BLaER1 treated with 17β-estradiol and CSF1 and Interleukin-3, amounts not matched to agents 10 nM and 100 nM (cell line): Measurements from ENCODE around the gene CLSTN1.

Experiments used
- H3K27ac ChIP-seq, 11 experiments: shearing (Covaris generic); formaldehyde crosslinking; 2 replicates each; pipeline ENCODE4 v1.8.1; 2022
- H3K27me3 ChIP-seq, 11 experiments: shearing (Covaris generic); formaldehyde crosslinking; 2 replicates each; pipeline ENCODE4 v1.8.1; 2022
- H3K36me3 ChIP-seq, 11 experiments: shearing (Covaris generic); formaldehyde crosslinking; 2 replicates each; pipeline ENCODE4 v1.8.1; 2022
- H3K4me1 ChIP-seq, 10 experiments: shearing (Covaris generic); formaldehyde crosslinking; 2 replicates each; pipeline ENCODE4 v1.8.1; 2022
- H3K4me2 ChIP-seq, 11 experiments: shearing (Covaris generic); formaldehyde crosslinking; 2 replicates each; pipeline ENCODE4 v1.8.1; 2022
- H3K4me3 ChIP-seq, 10 experiments: shearing (Covaris generic); formaldehyde crosslinking; 2 replicates each; pipeline ENCODE4 v1.8.1; 2022
- H3K9ac ChIP-seq, 11 experiments: shearing (Covaris generic); formaldehyde crosslinking; 2 replicates each; pipeline ENCODE4 v1.8.1; 2022
- H3K9me3 ChIP-seq, 11 experiments: shearing (Covaris generic); formaldehyde crosslinking; replicated peaks in 1 of 11; 2 replicates each; pipeline ENCODE4 v1.8.1; 2022
- H4K20me1 ChIP-seq, 11 experiments: shearing (Covaris generic); formaldehyde crosslinking; 2 replicates each; pipeline ENCODE4 v1.8.1; 2022
- Cebpa-rat ChIP-seq, 11 experiments: shearing (Covaris generic); IDR thresholded peaks; 2 replicates each; pipeline ENCODE4 v1.8.1; 2022

CLSTN1 gene

GRCh38 chr1:9823943-9824701 lies at the start of gene CLSTN1:
CLSTN1 (minus strand) TSS chr1:9823965; CDS start chr1:9823733, 232 bp downstream.
- Histone ChIP-seq H3K9ac (peak within 1 kb of the TSS; percentile 83 to 95 (median 93)), H3K9me3 (no peaks in the 10 kb centered on the region), H3K4me2 (peak within 1 kb of the TSS; percentile 91 to 99 (median 96)), H3K27ac (peak within 1 kb of the TSS; percentile 49 to 91 (median 87); a peak in 21 of 22 replicates), H3K27me3 (no peaks in the 10 kb centered on the region), H4K20me1 (peaks cover 5 to 38% (median 33%) of the 10 kb centered on the region in 11 experiments; a peak in 19 of 22 replicates), H3K4me3 (peak within 1 kb of the TSS; percentile 92 to 100 (median 99)), H3K4me1 (peaks cover 43 to 56% (median 48%) of the 10 kb centered on the region in 10 experiments), H3K36me3 (peaks cover 0 to 7% (median 0%) of the 10 kb centered on the region in 11 experiments; a peak in 3 of 22 replicates)
- no peak for TF ChIP-seq Cebpa-rat (IDR thresholded peaks at IDR 0.05)

GRCh38 chr1:9873385-9873784 lies 49.6 kb upstream of the CLSTN1 start:
- H3K4me3 ChIP-seq: no peak overlapping the region
- H3K4me2 ChIP-seq: peak overlapping the region in 4 of 11 experiments; percentile 30 to 61 (median 34); a peak in 3 of 22 replicates
- no peak overlapping the region for H3K27ac ChIP-seq
- H3K4me1 ChIP-seq: peaks cover 0 to 40% (median 36%) of the 10 kb centered on the region in 10 experiments; a peak in 16 of 20 replicates
- no peaks in the 10 kb centered on the region for H3K9me3 ChIP-seq
- peak overlapping the region in 1 of 11 experiments; percentile 9; a peak in 1 of 22 replicates for H3K9ac ChIP-seq
- no peak for TF ChIP-seq Cebpa-rat (IDR thresholded peaks at IDR 0.05)
- peaks cover 0 to 29% (median 5%) of the 10 kb centered on the region in 11 experiments; a peak in 8 of 22 replicates for H3K36me3 ChIP-seq
- H3K27me3 ChIP-seq: no peaks in the 10 kb centered on the region
- peaks cover 0 to 30% (median 12%) of the 10 kb centered on the region in 11 experiments; a peak in 8 of 22 replicates for H4K20me1 ChIP-seq

GRCh38 chr1:9872430-9873165 lies 48.8 kb upstream of the CLSTN1 start:
- Histone ChIP-seq H3K4me1 (peaks cover 0 to 43% (median 37%) of the 10 kb centered on the region in 10 experiments; a peak in 16 of 20 replicates), H3K4me2 (peak overlapping the region in 7 of 11 experiments; percentile 18 to 73 (median 38); a peak in 11 of 22 replicates), H4K20me1 (peaks cover 0 to 23% (median 9%) of the 10 kb centered on the region in 11 experiments; a peak in 7 of 22 replicates), H3K27ac (no peak overlapping the region), H3K27me3 (no peaks in the 10 kb centered on the region), H3K36me3 (peaks cover 0 to 34% (median 5%) of the 10 kb centered on the region in 11 experiments; a peak in 8 of 22 replicates), H3K9ac (peak overlapping the region in 1 of 11 experiments; percentile 9; a peak in 3 of 22 replicates), H3K9me3 (no peaks in the 10 kb centered on the region), H3K4me3 (no peak overlapping the region)
- TF ChIP-seq Cebpa-rat (IDR thresholded peaks at IDR 0.05): no peak

GRCh38 chr1:9871707-9872425 lies 48.1 kb upstream of the CLSTN1 start:
- Histone ChIP-seq H3K27me3 (no peaks in the 10 kb centered on the region), H3K4me1 (peaks cover 0 to 50% (median 43%) of the 10 kb centered on the region in 10 experiments; a peak in 16 of 20 replicates)

GRCh38 chr1:9871021-9871420 lies 47.3 kb upstream of the CLSTN1 start:
- H3K9ac ChIP-seq: no peak overlapping the region
- no peaks in the 10 kb centered on the region for H3K9me3 ChIP-seq
- H4K20me1 ChIP-seq: peaks cover 0 to 23% (median 9%) of the 10 kb centered on the region in 11 experiments; a peak in 11 of 22 replicates
- H3K4me3 ChIP-seq: no peak overlapping the region
- no peak overlapping the region for H3K27ac ChIP-seq
- no peak for TF ChIP-seq Cebpa-rat (IDR thresholded peaks at IDR 0.05)
- H3K4me2 ChIP-seq: peak overlapping the region in 8 of 11 experiments; percentile 20 to 73 (median 58); a peak in 15 of 22 replicates
- H3K36me3 ChIP-seq: peaks cover 0 to 34% (median 5%) of the 10 kb centered on the region in 11 experiments; a peak in 8 of 22 replicates
- peaks cover 3 to 58% (median 51%) of the 10 kb centered on the region in 10 experiments for H3K4me1 ChIP-seq
- no peaks in the 10 kb centered on the region for H3K27me3 ChIP-seq

More at GRCh38 chr1:9871707-9872425, 48.1 kb upstream of the CLSTN1 start:
- H3K4me2 ChIP-seq: peak overlapping the region in 6 of 11 experiments; percentile 3 to 73 (median 62); a peak in 8 of 22 replicates
- H3K36me3 ChIP-seq: peaks cover 0 to 34% (median 5%) of the 10 kb centered on the region in 11 experiments; a peak in 8 of 22 replicates
- no peak overlapping the region for H3K27ac ChIP-seq
- H3K4me3 ChIP-seq: no peak overlapping the region
- peaks cover 0 to 23% (median 9%) of the 10 kb centered on the region in 11 experiments; a peak in 9 of 22 replicates for H4K20me1 ChIP-seq
- TF ChIP-seq Cebpa-rat (IDR thresholded peaks at IDR 0.05): no peak
- H3K9me3 ChIP-seq: no peaks in the 10 kb centered on the region
- no peak overlapping the region for H3K9ac ChIP-seq

GRCh38 chr1:9870572-9870971 lies 46.8 kb upstream of the CLSTN1 start:
- H4K20me1 ChIP-seq: peaks cover 0 to 23% (median 9%) of the 10 kb centered on the region in 11 experiments; a peak in 11 of 22 replicates
- H3K36me3 ChIP-seq: peaks cover 0 to 34% (median 5%) of the 10 kb centered on the region in 11 experiments; a peak in 8 of 22 replicates
- H3K27me3 ChIP-seq: no peaks in the 10 kb centered on the region
- no peaks in the 10 kb centered on the region for H3K9me3 ChIP-seq
- H3K4me2 ChIP-seq: peak overlapping the region in 8 of 11 experiments; percentile 20 to 73 (median 58); a peak in 15 of 22 replicates
- no peak overlapping the region for H3K27ac ChIP-seq
- TF ChIP-seq Cebpa-rat (IDR thresholded peaks at IDR 0.05): no peak
- no peak overlapping the region for H3K4me3 ChIP-seq
- H3K9ac ChIP-seq: no peak overlapping the region
- H3K4me1 ChIP-seq: peaks cover 8 to 63% (median 55%) of the 10 kb centered on the region in 10 experiments

GRCh38 chr1:9869831-9870251 lies 46.1 kb upstream of the CLSTN1 start:
- Histone ChIP-seq H3K36me3 (peaks cover 0 to 34% (median 5%) of the 10 kb centered on the region in 11 experiments; a peak in 8 of 22 replicates), H3K4me2 (peak overlapping the region in 4 of 11 experiments; percentile 55 to 73 (median 63); a peak in 6 of 22 replicates), H4K20me1 (peaks cover 0 to 23% (median 9%) of the 10 kb centered on the region in 11 experiments; a peak in 10 of 22 replicates), H3K27me3 (no peaks in the 10 kb centered on the region), H3K27ac (no peak overlapping the region), H3K9ac (no peak overlapping the region), H3K4me3 (no peak overlapping the region), H3K9me3 (no peaks in the 10 kb centered on the region), H3K4me1 (peaks cover 11 to 70% (median 60%) of the 10 kb centered on the region in 10 experiments)
- no peak for TF ChIP-seq Cebpa-rat (IDR thresholded peaks at IDR 0.05)

GRCh38 chr1:9868244-9868590 lies 44.5 kb upstream of the CLSTN1 start:
- Histone ChIP-seq H3K27me3 (no peaks in the 10 kb centered on the region), H3K4me2 (no peak overlapping the region), H3K4me1 (peaks cover 27 to 83% (median 73%) of the 10 kb centered on the region in 10 experiments), H3K36me3 (peaks cover 0 to 34% (median 5%) of the 10 kb centered on the region in 11 experiments; a peak in 8 of 22 replicates), H3K27ac (no peak overlapping the region), H3K9ac (no peak overlapping the region), H3K4me3 (no peak overlapping the region), H3K9me3 (no peaks in the 10 kb centered on the region), H4K20me1 (peaks cover 0 to 23% (median 9%) of the 10 kb centered on the region in 11 experiments; a peak in 10 of 22 replicates)
- TF ChIP-seq Cebpa-rat (IDR thresholded peaks at IDR 0.05): no peak
